Pulmonary artery endothelial cell (primary cell): ENCODE measurements around the gene POLD3. TPM values are rescaled to one million over a fixed set of nuclear protein-coding genes. Genes with fewer than 3 reads are reported as not detected.

ENCODE experiments used
- DNase-seq: peaks from one replicate; pipeline ENCODE4 v3.0.0-alpha.2; 2011; ENCODE audit warnings: low read depth, low spot score
- total RNA-seq: library from RNA; depleted of rRNA; stranded (reverse); fragments of >200 nt; gene quantifications from 2 replicates; pipeline ENCODE4 v1.2.3, GENCODE V29; 2014

POLD3 gene
- 11.7 and 16.6 TPM in 2 replicates for total RNA-seq

GRCh38 chr11:74592441-74593362 is at the start of gene POLD3:
TSS of gene POLD3 (plus strand) at chr11:74592582. CDS start at chr11:74592659, 77 bp downstream.
- peak; percentile 60 for DNase-seq

GRCh38 chr11:74543991-74544390 is 48.4 kb upstream of the POLD3 start:
- no peak for DNase-seq

- DNase-seq, result no peak
Observed at GRCh38 chr11:74546752-74547151, 45.6 kb upstream of the POLD3 start.

- no peak for DNase-seq
Observed at GRCh38 chr11:74550991-74551753, 41.2 kb upstream of the POLD3 start.

DNA sequence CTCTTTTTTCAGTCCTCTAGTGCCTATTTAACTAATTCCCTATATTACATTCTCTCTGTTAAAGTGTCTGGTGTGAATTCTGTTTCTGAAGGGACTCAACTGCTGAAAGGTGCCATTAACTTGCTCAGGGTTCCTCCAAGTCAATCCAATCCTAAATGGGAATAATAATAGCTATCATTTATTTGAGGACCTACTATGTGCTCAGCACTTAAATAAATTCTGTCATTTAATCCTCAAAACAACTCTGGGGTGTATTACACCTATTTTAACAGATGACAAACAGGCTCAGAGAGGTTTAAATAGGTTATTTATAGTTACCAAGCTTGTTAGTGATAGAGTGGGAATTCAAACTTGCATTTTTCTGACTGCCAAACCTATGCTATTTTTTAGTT is 40.6 kb upstream of the POLD3 start:
- no peak for DNase-seq

GRCh38 chr11:74557526-74557925 is 34.9 kb upstream of the POLD3 start:
- DNase-seq, result no peak

DNA sequence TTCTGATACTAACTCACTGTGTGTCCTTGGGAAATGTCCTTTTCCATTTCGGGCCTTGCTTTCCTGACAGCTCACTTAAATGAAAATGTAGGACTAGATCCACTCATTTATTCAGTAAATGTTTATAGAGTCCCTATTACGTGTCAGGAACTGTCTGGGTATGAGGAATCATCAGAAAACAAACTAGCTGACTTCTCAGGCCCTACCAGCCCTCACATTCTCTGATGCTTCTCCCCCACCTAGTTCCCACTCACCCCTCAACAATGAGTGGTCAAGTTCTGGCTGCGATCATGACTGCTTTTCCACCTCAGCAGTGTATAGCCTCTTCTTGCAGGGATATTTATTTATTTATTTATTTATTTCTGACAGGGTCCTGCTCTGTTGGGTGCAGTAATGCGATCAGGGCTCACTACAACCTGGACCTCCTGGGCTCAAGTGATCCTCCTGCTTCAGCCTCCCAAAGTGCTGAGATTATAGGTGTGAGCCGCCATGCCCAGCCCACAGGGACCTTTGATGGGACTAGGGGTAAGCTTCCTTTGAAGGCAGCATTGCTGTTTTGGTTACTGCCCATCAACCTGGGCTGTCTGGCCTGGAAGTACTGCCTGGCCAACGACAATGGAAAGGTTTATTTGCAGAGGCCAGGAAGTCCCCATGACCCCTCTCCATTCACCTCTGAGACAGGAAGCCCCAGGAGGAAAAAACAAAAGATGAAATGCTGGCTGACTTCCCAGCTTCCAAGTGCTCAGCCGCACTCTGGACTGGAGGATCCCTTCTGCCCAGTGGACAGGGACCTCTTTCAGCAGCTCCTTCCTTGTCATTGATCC is 33.1 kb upstream of the POLD3 start:
- DNase-seq, result peak; percentile 57

DNA sequence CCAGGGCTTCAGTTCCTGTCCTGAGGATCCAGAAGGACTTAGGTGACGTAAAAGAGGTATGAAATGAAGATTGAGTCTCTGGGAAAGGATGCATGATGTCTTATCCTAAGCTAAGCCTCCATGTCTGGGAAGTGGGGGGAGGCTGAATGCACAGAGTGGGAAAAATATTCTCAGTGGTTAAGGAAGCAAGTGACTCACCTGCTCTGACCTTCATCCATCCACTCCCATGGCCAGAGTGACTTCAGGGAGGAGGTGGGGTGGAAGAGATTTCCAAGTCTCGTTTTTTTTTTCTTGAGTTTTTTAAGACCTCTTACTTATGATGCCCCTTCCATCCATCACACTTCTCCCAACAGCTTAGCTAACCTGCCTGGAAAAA is 32.5 kb upstream of the POLD3 start:
- no peak for DNase-seq

DNA sequence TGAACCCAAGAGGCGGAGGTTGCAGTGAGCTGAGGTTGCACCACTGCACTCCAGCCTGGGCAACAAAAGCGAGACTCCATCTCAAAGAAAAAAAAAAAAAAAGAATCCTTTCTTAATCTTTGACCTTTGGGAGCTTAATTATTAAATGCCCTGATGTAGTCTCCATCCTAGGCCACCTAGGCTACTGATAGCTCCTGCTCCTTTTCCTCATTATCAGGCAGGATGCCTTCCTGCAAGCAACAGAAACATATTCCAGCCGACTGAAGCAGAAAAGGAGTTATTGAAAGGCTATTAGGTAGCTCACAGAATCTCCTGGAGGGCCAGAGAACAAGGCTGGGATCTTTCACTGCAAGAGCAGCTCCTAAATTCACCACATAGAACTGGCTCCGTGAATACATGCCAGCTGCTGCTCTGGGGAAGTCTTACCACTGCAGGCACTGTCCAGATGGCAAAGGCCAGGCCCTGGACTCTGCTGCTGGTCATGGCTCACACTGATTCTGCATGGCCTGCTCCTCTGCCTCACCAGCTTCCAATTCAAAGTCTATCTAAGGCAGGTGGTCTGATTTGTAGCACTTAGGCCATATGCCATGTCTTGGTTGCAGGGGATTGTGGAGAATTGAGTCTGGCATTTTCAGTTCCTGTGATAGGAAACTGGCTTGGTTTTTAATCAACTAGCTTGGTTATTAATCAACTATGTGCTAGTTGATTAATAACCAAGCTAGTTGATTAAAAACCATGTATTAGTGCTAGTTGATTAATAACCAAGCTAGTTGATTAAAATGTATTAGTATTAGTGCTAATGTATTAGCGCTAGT is 26.0 kb upstream of the POLD3 start:
- no peak for DNase-seq

DNA sequence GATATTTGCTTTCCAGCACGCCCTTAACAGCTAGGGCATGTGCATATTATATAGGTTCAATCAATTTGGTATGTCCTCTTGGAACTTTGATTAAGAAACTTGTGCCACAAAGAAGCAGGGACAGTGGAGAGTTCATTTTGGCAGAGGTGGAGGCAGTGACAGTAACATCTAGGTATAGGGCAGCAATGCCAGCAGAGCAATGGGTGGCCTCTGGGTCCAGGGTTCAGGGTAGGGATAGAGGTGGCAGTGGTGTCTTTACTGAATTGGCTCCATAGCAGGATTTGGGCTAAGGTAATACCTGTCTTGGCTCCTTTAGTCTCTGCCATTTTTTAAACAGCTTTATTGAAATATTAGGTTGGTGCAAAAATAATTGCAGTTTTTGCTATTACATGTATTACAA is 24.4 kb upstream of the POLD3 start:
- no peak for DNase-seq

- DNase-seq, result no peak
Observed at GRCh38 chr11:74570266-74571061, 21.9 kb upstream of the POLD3 start.

DNA sequence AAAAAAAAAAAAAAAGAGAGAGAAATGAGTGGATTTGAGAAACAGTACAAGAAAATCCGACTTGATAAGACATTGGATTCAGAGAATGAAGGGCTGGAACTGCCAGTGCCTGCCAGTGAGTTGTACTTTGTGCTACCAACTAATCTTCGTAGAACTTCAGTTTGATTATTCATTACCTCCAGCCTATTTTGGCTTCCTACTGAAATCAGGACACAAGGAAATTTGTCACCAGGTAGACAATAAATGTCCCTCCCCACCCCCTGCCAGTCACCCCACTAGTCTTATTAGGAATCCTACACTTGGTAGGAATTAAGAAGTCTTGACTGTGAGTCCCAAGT is 21.4 kb upstream of the POLD3 start:
- no peak for DNase-seq

- no peak for DNase-seq
Observed at GRCh38 chr11:74572349-74572748, 20.0 kb upstream of the POLD3 start.

DNA sequence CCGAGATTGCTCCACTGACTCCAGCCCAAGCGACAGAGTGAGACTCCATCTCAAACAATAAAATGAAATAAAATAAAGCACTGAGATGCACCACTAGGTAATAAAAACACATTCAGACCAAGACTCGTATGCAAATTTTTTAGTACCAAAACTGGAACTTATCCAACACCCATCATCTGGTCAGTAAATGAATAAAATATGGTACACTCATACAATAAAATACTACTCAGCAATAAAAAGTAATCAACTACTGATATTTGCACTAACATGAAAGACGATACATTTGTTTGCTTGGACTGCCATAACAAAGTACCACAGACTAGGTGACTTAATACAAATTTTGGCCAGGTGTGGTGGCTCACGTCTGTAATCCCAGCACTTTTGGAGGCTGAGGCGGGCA is 17.8 kb upstream of the POLD3 start:
- no peak for DNase-seq

DNA sequence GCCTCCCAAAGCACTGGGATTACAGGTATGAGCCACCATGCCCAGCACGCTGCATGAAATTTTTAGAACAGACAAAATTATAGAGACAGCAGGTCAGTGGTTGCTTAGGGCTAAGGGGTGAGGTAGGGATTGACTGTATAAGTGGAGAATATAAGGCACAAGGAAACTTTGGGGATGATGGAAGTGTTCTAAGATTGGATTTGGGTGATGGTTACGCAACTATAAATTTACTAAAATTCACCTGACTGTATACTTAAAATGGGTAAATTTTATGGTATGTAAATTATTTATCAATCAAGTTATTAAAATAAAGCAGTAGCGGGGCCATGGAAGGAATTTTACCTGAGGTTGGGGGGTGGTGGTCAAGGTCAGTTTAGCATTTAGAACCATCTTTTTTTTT is 16.4 kb upstream of the POLD3 start:
- DNase-seq, result no peak

DNA sequence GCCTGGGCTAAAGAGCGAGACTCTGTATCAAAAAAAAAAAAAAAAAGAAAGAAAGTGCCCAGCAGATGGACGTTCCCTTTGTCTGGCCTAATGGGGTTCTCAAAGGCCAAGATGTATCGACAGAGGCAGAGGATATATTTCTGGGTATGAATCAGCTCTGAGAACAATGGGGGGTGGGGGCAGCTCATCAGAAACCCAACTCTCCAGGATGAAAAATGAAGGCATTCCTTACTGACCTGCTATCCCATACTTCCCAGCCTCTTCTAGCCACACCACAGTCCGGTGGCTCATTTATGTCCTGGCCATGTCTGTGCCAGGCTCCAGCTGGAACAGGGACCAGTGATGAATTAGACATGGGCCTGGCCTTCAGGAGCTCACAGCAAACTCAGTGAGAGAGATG is 15.2 kb upstream of the POLD3 start:
- DNase-seq, result no peak

DNA sequence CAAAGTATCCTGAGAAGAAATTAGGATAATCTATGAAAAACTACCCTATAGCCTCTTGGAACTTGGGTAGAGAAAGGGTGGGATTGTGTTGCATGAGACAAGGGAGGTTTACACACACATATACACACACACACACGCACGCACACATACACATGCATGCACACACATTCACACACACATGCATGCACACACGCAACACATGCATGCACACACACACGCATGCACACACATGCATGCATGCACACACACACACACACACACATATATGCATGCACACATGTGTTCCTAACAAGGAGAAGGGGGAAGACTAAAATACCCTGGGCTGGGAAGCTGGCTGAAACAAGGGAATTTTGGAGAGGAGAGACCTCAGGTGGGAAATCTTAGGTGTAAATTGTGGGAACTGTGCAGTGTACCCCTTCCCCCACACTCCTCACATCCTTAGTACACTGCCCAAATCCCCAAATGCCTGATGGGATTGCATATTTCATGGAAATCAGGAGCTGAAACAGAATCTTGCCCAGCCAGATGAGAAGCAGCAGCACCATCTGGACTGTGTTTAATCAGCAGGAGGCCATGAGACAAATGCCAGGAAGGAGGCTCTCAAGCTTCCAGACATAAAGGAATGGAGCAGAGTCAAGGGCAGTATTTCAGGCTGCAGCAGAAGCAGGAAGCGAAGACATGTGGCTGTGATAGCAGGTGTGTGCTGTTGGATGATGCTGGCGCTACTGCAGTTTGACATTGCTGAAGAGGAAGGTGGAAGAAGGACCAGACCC is 14.6 kb upstream of the POLD3 start:
- no peak for DNase-seq

DNA sequence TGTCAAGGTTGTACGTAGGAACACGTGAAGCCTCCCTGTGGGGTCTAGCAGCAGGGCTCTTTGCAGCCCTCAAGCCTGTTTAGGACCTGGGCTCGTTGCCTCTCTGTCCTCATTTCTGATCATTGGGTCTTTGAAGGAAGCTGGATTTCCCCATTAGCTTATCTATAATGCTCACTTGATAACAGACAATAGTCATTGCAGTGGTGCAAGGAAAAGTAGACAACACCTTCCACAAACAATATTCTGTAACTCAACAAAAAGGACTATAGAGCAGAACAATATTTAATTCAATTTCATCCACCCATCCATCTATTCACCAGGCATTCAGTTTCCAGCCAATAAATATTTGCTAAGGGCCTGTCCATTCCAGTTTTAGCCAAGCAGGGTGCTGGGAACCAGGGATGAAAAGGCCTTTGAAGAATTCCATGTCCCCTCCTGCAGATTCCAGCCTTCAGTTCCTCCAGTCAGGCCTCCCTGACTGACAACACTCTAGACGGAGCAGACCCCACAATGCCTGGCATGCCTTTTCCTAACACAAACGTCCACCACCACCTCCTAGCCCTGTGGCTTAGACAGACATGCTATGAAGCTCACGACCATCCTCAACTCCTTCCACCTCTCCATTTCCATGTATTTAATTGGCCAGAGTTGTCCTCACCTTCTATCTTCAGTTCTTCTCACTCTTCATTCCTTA is 12.7 kb upstream of the POLD3 start:
- DNase-seq, result no peak
